IMR-90 (cell line): ENCODE data around the gene NKX6-2. TPM values are rescaled to one million over a fixed set of nuclear protein-coding genes. Genes with fewer than 3 reads are reported as not detected.
"Not testable (repeated sequence)": the region's sequence is repeated elsewhere in the genome, so short reads cannot be mapped to it uniquely, and the experiment has no call there.

Experiments
- ATAC-seq: fragments of 200-7000 bp; cut with Tn5 transposase; 2 replicates; pipeline ENCODE4 v1.9.1; 2020; ENCODE audit warnings: low read depth, mild to moderate bottlenecking, moderate library complexity
- BruUV-seq: library from RNA; stranded (reverse); fragments of 400-500 nt; replicated peaks from 2 replicates; lab custom pipeline; 2021; lab: Mats Ljungman, UMichigan
- CTCF ChIA-PET: fragments of 300-600 bp; formaldehyde crosslinking; extraction: SDS; loops from one replicate; lab custom pipeline; 2021; ENCODE audit warnings: antibody characterized with exemption; lab: Yijun Ruan, JAX
- POLR2A ChIA-PET: fragments of 300-600 bp; sonication (Branson Sonifier 250); formaldehyde crosslinking; loops from one replicate; lab custom pipeline; 2022; ENCODE audit warnings: antibody characterized with exemption; ENCODE audit not compliant: unreplicated experiment; lab: Charles Lee
- DNase-seq: peaks from one replicate; pipeline ENCODE4 v3.0.0; 2013
- H2AFZ ChIP-seq: replicated peaks from 2 replicates; pipeline ENCODE3; 2013; ENCODE audit warnings: low read length, mild to moderate bottlenecking; ENCODE audit not compliant: poor library complexity
- H2AK5ac ChIP-seq: 2 replicates; pipeline ENCODE4 v1.6.1; 2013; ENCODE audit warnings: low read depth, low read length, inconsistent platforms
- H2AK9ac ChIP-seq: replicated peaks from 2 replicates; pipeline ENCODE3; 2013; ENCODE audit warnings: mild to moderate bottlenecking, low read depth, low read length, moderate library complexity; ENCODE audit not compliant: poor library complexity
- H2BK120ac ChIP-seq: 2 replicates; pipeline ENCODE4 v1.6.1; 2013; ENCODE audit warnings: low read depth, low read length, inconsistent platforms
- H2BK15ac ChIP-seq: 3 replicates; pipeline ENCODE4 v1.6.1; 2013; ENCODE audit warnings: low read depth, low read length, inconsistent platforms
- H2BK20ac ChIP-seq: 2 replicates; pipeline ENCODE4 v1.6.1; 2013; ENCODE audit warnings: low read depth, mild to moderate bottlenecking, inconsistent platforms, low read length, moderate library complexity
- H2BK5ac ChIP-seq: 2 replicates; pipeline ENCODE4 v1.6.1; 2013; ENCODE audit warnings: mild to moderate bottlenecking, low read depth, low read length, inconsistent platforms; ENCODE audit not compliant: poor library complexity, severe bottlenecking
- H3K14ac ChIP-seq: replicated peaks from 2 replicates; pipeline ENCODE4 v1.6.1; 2013; ENCODE audit warnings: low read depth, low read length, inconsistent platforms
- H3K18ac ChIP-seq: 2 replicates; pipeline ENCODE4 v1.6.1; 2013; ENCODE audit warnings: low read depth, low read length, control low read depth
- H3K23ac ChIP-seq: 2 replicates; pipeline ENCODE4 v1.6.1; 2013; ENCODE audit warnings: low read depth, low read length, inconsistent platforms
- H3K27ac ChIP-seq: 2 replicates; pipeline ENCODE4 v1.5.1; 2013; ENCODE audit warnings: mild to moderate bottlenecking, control low read depth, low read length; ENCODE audit not compliant: insufficient read depth
- H3K27me3 ChIP-seq: 2 replicates; pipeline ENCODE4 v1.6.1; 2013; ENCODE audit warnings: low read length; ENCODE audit not compliant: control insufficient read depth, insufficient read depth
- H3K36me3 ChIP-seq: 2 replicates; pipeline ENCODE4 v1.6.1; 2013; ENCODE audit warnings: low read length, mixed read lengths; ENCODE audit not compliant: control insufficient read depth, insufficient read depth
- H3K4ac ChIP-seq: 2 replicates; pipeline ENCODE4 v1.6.1; 2013; ENCODE audit warnings: low read depth, low read length, inconsistent platforms
- H3K4me1 ChIP-seq: 2 replicates; pipeline ENCODE4 v1.6.1; 2013; ENCODE audit warnings: low read length, mixed read lengths; ENCODE audit not compliant: control insufficient read depth, insufficient read depth
- H3K4me2 ChIP-seq: 2 replicates; pipeline ENCODE4 v1.6.1; 2013; ENCODE audit warnings: low read depth, mild to moderate bottlenecking, control low read depth, low read length, moderate library complexity
- H3K4me3 ChIP-seq: 2 replicates; pipeline ENCODE4 v1.5.1; 2013; ENCODE audit warnings: low read depth, mild to moderate bottlenecking, control low read depth, low read length, moderate library complexity; ENCODE audit not compliant: insufficient read depth
- H3K56ac ChIP-seq: 2 replicates; pipeline ENCODE4 v1.6.1; 2013; ENCODE audit warnings: low read length, inconsistent platforms; ENCODE audit not compliant: insufficient read depth; ENCODE audit errors: extremely low read depth
- H3K79me1 ChIP-seq, 2 experiments: 2 replicates each; pipeline ENCODE4 v1.6.1; 2013; ENCODE audit warnings: low read length in 2 of 2, inconsistent platforms in 1 of 2, low read depth in 1 of 2
- H3K9ac ChIP-seq: 2 replicates; pipeline ENCODE4 v1.6.1; 2013; ENCODE audit warnings: low read depth, low read length, control low read depth
- H3K9me1 ChIP-seq: 2 replicates; pipeline ENCODE4 v1.6.1; 2013; ENCODE audit warnings: low read length, inconsistent platforms; ENCODE audit not compliant: insufficient read depth
- H3K9me3 ChIP-seq: 2 replicates; pipeline ENCODE4 v1.6.1; 2013; ENCODE audit warnings: low read length; ENCODE audit not compliant: control insufficient read depth, insufficient read depth
- H4K20me1 ChIP-seq: 2 replicates; pipeline ENCODE4 v1.6.1; 2013; ENCODE audit warnings: low read length, inconsistent platforms; ENCODE audit not compliant: insufficient read depth
- H4K5ac ChIP-seq: 2 replicates; pipeline ENCODE4 v1.6.1; 2013; ENCODE audit warnings: mild to moderate bottlenecking, low read depth, low read length, control low read depth
- H4K8ac ChIP-seq, 2 experiments: 2 replicates each; pipeline ENCODE4 v1.6.1; 2013; ENCODE audit warnings: low read depth in 2 of 2, low read length in 2 of 2, control low read depth in 1 of 2, inconsistent platforms in 1 of 2
- H4K91ac ChIP-seq: 2 replicates; pipeline ENCODE4 v1.6.1; 2013; ENCODE audit warnings: low read depth, low read length, inconsistent platforms; ENCODE audit not compliant: insufficient read depth
- CHD1 ChIP-seq: IDR thresholded peaks from 2 replicates; pipeline ENCODE4 v1.6.1; 2012; ENCODE audit warnings: low read depth, low read length, improper control_type of control experiment
- FOS ChIP-seq: fragments of 150-350 bp; IDR thresholded peaks from 2 replicates; pipeline ENCODE4 v1.6.1; 2016; ENCODE audit warnings: low read depth, low read length
- NFE2L2 ChIP-seq: fragments of 150-350 bp; IDR thresholded peaks from 2 replicates; pipeline ENCODE4 v1.6.1; 2016; ENCODE audit warnings: low read depth, mild to moderate bottlenecking, low read length
- POLR2A ChIP-seq: IDR thresholded peaks from 2 replicates; pipeline ENCODE4 v1.6.1; 2012; ENCODE audit warnings: mild to moderate bottlenecking, low read depth, low read length
- RFX5 ChIP-seq: IDR thresholded peaks from 2 replicates; pipeline ENCODE4 v1.8.0; 2012; ENCODE audit warnings: low read depth, mild to moderate bottlenecking, low read length, moderate library complexity
- WGBS, 2 experiments: methylation state at CpG; one replicate each; pipeline versions ENCODE4 v1.1.5 to v1.1.7; 2013; ENCODE audit warnings: missing lambda C conversion rate in 2 of 2; ENCODE audit not compliant: insufficient read length in 1 of 2; ENCODE audit errors: extremely low coverage in 2 of 2; 5-methylcytosine and 5-hydroxymethylcytosine counted together
- dilution Hi-C: fragments of 300-500 bp; cut with HindIII; formaldehyde crosslinking; loops from one replicate; pipeline ENCODE4 v1.14.3; 2018; ENCODE audit warnings: low sequenced_read_pairs; ENCODE audit not compliant: unreplicated experiment
- in situ Hi-C: fragments of 300-500 bp; cut with MboI; formaldehyde crosslinking; loops from 3 replicates; pipeline ENCODE4 v1.14.3; 2019; ENCODE audit warnings: low sequenced_read_pairs, inconsistent platforms, mixed read lengths
- intact Hi-C: fragments of 100-400 bp; cut with micrococcal nuclease; formaldehyde crosslinking; loops from 2 replicates; pipeline ENCODE4 v1.10.0; 2022
- polyA plus RNA-seq, 3 experiments: library from polyadenylated mRNA; depleted of rRNA; stranded (reverse); fragments of >200 nt; gene quantifications; 2 replicates each; pipeline ENCODE4 v1.2.3, GENCODE V29; 2012; ENCODE audit warnings: low replicate concordance in 1 of 3
- total RNA-seq: library from RNA; depleted of rRNA; stranded (reverse); fragments of >200 nt; gene quantifications from 2 replicates; pipeline ENCODE4 v1.2.3, GENCODE V29; 2012

Gene NKX6-2
- total and polyA plus RNA-seq, 2 of the 4 experiments (the other 2 are of a cell fraction), result not detected

- TF ChIP-seq NFE2L2 (no peak), POLR2A (no peak), FOS (no peak), CHD1 (no peak), RFX5 (no peak)
- Histone ChIP-seq H3K27ac (no peak overlapping the region), H2AK5ac (no peak overlapping the region), H3K23ac (no peak overlapping the region), H2BK120ac (no peak overlapping the region), H3K36me3 (no peaks in the 10 kb centered on the region), H2BK20ac (no peak overlapping the region), H3K9me1 (no peaks in the 10 kb centered on the region), H3K4me1 (no peaks in the 10 kb centered on the region), H3K4me3 (no peak overlapping the region), H3K14ac (no peak overlapping the region), H3K79me1 (no peaks in the 10 kb centered on the region), H2BK5ac (no peak overlapping the region), H3K27me3 (peaks cover 4% of the 10 kb centered on the region), H4K20me1 (no peaks in the 10 kb centered on the region), H3K4ac (no peak overlapping the region), H3K56ac (no peak overlapping the region), H4K8ac (no peak overlapping the region), H3K18ac (no peak overlapping the region), H2AFZ (no peak overlapping the region), H2BK15ac (no peak overlapping the region), H2AK9ac (no peak overlapping the region), H3K9me3 (peaks cover 4% of the 10 kb centered on the region; the same call in 1 of the 2 replicates), H3K4me2 (no peak overlapping the region), H4K5ac (no peak overlapping the region), H3K9ac (no peak overlapping the region), H4K91ac (no peak overlapping the region)
- intact Hi-C loops, result no loop called here
- in situ Hi-C loops, result no loop called here
- CTCF ChIA-PET, result no interaction called here
- POLR2A ChIA-PET, result no interaction called here
- WGBS, 2 experiments, result 90% methylated on average over 14 of the region's 36 CpGs; no CpG with 5 or more reads in 1 of the 2 experiments
- dilution Hi-C loops, result no loop called here
- no peak for ATAC-seq
- no TSS peak for BruUV-seq
- DNase-seq, result no peak
Measured at GRCh38 chr10:132826524-132827422, 40.8 kb upstream of the NKX6-2 start.

GRCh38 chr10:132825783-132826523 lies 40.0 kb upstream of the NKX6-2 start:
- DNase-seq, H3K9me3 ChIP-seq, H4K91ac ChIP-seq, ATAC-seq, H3K36me3 ChIP-seq, H3K4me1 ChIP-seq, H3K14ac ChIP-seq, CTCF ChIA-PET, H3K27ac ChIP-seq, intact Hi-C loops, dilution Hi-C loops, H3K4me3 ChIP-seq, in situ Hi-C loops, H3K9me1 ChIP-seq, H3K18ac ChIP-seq, H4K20me1 ChIP-seq, H4K8ac ChIP-seq, H4K5ac ChIP-seq, H2AK5ac ChIP-seq, BruUV-seq, H3K56ac ChIP-seq, H2BK20ac ChIP-seq, H2BK120ac ChIP-seq, H3K9ac ChIP-seq, H2AK9ac ChIP-seq, H3K4ac ChIP-seq, H2BK15ac ChIP-seq, H3K27me3 ChIP-seq, H3K4me2 ChIP-seq, POLR2A ChIA-PET, H2AFZ ChIP-seq, H3K79me1 ChIP-seq, H3K23ac ChIP-seq, H2BK5ac ChIP-seq: not testable (repeated sequence)
- 87% methylated on average over 19 of the region's 34 CpGs; no CpG with 5 or more reads in 1 of the 2 experiments for WGBS, 2 experiments
